GM19467 (cell line): Measurements from ENCODE around the gene KIF23.

ENCODE experiments used
- ATAC-seq: cut with Tn5 transposase; IDR thresholded peaks from one replicate; pipeline ENCODE4 v1.9.1; 2021; ENCODE audit warnings: mild to moderate bottlenecking, moderate library complexity; ENCODE audit not compliant: unreplicated experiment

KIF23 gene

DNA sequence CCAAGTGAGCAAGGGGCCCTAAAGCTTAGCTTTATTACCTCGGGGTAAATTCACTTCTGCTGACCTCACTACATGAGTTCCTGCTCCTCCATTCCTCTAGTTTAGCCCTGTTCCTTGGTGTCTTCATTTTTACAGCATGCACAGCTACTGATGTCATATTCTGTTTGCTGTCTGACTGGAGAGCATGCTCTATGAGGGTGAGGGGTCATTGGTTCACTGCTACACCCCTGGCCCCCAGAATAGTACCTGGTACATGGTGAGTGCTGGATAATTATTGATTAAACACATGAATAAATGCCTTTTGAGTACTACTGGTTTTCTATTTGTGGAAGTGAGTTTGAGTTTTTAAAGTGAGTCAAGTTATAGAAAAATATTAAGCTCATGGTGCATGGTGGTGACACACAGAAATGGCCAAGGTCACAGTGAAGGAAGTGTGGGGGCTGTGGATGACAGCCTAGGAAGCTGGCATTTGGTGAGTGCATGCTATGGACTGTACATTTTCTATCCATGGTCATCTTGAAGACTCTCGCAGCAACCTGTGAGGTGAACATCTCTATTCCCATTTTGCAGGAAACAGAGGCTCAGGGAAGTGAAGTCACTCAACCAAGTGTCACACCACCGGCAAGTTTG is 72.4 kb downstream of the KIF23 start:
- ATAC-seq = no peak

DNA sequence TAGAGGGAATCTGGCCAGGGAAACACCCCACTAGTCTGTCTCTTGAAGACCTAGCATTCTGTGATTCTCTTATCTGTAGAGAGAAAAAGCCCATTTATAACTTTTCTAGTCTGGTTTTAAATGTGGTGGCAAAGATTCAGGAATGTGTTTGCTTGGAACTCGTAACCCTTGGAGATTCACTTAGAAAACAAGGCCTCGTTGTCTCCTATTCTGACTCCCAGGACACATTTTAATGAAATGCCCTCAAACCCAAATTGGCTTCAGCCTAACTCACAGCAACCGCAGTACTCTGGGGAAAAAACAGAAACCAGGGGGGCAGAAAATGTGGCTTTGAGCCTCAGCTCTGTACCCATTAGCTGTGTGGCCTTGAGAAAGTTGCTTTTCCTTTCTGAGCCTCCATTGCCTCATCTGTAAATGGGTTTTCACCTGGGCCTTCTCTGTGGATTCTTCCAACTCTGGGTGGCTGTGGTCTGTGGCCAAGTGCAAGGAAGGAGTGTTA is 75.0 kb downstream of the KIF23 start:
- no peak for ATAC-seq

DNA sequence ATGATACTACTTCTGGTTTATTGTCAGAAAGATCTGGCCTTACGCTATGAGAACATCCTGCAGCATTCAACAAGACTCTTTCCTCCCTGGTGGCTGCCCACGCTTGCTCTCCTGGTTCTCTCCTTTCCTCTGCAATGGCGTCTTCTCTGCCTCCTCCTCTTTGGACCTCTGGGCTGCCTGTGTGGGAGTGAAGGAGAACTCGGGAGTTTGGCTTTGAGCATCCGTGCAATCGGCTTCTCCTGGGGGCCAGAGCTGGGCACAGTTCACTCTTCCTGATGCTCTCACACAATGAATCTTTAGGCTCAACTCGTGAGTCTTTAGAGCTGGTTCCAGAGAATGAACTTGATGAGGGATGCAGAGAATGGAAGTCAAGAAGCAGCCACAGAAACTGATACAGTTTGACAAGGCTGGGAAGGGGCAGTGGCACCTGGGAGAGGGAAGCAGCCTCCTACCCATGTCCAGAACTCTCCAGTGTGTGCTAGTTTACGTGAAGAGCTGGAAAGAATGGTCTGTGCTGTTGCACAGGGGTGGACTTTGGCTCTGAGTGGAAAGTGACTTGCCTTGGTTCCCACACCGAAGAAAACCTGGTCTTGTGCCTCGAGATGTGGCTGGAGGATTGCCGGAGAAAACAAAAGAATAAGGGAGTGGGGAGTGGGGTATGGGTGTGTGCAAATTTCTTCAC is 76.3 kb downstream of the KIF23 start:
- no peak for ATAC-seq

DNA sequence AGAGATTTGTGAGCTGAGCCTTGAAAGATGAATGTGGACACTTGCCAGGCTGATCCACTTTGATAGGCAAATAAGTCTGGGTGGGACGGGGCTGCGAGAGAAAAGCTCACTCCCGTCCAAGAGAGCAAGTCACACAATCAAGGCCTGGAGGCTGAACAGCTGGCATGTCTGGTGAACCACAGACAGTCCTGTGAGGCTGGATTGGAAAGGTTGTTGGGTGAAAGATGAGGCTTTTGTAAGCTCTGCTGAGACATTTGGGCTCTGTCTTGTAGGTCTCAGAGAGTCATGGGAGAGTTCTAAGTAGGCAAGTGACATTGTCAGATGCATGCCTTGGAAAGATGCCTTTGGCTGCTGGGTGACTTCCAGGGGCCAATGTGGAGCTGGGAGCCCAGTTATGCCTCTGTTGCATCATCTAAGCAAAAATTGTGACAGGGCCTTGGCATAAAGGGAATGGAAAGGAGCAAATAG is 76.9 kb downstream of the KIF23 start:
- ATAC-seq = no peak

DNA sequence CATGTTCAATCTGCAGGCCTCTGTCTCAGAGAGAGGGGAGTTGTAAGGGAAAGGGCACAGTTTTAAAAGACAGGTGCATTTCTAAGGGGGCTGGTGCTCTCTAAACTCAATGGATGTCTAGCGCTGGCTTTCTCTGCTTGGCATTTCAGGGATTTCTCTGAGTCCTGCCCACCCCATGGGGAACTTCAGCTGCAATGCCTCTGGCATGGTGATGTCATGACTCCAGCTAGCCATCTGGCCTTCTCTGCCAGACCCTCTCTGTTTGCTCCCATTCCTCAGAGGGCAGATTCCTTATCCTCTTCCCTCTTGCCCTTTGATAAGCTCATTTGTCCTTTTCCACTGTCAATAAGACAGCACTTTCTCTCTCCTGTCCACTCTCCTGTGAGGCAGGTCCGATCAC is 79.3 kb downstream of the KIF23 start:
- ATAC-seq = no peak

DNA sequence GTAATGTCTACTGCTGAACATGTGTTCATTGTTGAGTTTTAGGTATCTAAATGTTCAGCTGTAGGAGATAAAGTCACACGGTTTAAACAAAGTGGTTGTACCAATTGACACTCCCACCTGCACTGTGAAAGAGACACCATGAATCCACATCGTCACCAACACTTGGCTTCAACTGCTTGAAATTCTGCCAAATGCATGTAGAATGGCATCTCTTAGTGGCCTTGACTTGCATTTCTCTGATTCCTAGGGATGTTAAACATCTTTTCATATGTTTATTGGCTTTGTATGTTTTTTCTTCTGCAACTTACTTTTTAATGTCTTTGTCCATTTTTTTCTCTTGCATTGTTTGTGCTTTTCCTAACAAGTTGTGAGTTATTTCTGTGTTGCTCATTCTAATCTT is 81.9 kb downstream of the KIF23 start:
- no peak for ATAC-seq

DNA sequence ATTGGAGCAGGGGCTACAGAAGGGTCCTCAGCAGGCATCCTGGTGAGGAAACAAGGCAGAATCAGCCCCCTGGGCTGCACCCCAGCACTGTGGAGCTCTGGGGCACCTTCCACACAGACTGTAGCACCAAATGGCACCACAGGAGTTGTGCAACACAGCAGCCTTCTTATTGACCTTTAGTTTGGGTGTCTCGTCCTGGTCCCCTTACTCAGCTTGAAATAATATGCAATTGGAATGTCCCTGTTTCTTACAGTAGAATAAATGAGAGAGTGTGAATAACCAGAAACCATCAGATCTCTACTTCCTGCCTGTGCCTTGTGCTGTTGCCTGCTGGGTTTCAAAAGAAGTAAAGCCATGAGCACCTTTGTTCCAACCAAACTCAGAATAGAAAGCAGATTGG is 82.9 kb downstream of the KIF23 start:
- ATAC-seq = no peak

DNA sequence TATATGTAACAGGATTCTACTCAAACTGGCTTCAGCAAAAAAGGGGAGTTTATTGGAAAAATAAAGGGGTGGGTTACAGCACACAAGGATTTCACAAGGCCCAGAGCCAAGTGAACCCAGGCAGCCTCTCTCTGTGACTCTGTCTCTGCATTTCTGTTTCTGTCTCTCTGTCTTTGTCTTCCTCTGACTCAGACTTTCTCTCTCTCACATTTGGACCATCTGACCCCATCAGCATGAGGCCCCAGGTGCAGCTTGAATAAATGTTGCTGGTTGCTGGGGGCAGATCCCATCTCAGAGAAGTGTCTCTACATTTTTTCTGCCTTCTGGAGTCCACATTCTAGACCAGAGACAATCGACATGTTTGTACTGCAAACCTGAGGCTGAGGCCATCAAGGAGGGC is 83.5 kb downstream of the KIF23 start:
- ATAC-seq = no peak
